ENCODE measurements around the gene FFAR3.

FFAR3 gene

DNA sequence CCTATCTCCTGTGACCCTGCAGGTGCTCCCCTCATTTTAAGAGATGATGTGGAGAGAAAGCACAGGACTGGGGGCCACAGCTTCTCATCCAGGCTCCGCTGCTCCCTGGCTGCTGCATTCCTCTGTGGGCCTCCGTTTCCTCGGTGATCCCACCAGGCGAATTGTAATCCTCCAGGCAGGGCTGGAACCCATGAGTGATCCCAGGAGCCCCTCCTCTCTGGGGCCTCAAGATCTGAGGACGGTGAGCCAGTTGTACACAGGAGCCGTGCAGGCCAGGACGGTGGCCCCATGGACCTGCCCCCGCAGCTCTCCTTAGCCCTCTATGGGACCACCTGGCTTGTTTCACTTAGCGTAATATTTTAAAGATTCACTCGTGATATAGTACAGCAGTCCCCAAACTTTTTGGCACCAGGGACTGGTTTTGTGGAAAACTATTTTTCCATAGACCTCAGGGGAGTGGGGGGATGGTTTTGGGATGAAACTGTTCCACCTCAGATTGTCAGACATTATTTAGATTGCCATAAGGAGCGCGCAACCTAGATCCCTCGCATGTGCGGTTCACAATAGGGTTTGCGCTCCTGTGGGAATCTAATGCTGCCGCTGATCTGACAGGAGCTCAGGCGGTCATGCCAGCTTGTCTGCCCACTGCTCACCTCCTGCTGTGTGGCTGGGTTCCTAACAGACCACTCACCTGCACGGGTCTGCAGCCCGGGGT is 5.6 kb downstream of the FFAR3 start:
- H3F3A ChIP-seq (ENCODE audit: insufficient read depth, low read length) = no peaks in the 10 kb centered on the region
- no peaks in the 10 kb centered on the region for H4K20me1 ChIP-seq (ENCODE audit: insufficient read depth, low read length)
- TF ChIP-seq, protein P1, sequence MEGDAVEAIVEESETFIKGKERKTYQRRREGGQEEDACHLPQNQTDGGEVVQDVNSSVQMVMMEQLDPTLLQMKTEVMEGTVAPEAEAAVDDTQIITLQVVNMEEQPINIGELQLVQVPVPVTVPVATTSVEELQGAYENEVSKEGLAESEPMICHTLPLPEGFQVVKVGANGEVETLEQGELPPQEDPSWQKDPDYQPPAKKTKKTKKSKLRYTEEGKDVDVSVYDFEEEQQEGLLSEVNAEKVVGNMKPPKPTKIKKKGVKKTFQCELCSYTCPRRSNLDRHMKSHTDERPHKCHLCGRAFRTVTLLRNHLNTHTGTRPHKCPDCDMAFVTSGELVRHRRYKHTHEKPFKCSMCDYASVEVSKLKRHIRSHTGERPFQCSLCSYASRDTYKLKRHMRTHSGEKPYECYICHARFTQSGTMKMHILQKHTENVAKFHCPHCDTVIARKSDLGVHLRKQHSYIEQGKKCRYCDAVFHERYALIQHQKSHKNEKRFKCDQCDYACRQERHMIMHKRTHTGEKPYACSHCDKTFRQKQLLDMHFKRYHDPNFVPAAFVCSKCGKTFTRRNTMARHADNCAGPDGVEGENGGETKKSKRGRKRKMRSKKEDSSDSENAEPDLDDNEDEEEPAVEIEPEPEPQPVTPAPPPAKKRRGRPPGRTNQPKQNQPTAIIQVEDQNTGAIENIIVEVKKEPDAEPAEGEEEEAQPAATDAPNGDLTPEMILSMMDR (IDR thresholded peaks at IDR 0.05; ENCODE audit: low read length) = no peak
- no peak for TF ChIP-seq EZH2 (IDR thresholded peaks at IDR 0.05; ENCODE audit: borderline replicate concordance, low read length)
- no peak overlapping the region for H3K4me3 ChIP-seq (ENCODE audit: low read depth, low read length, poor library complexity, severe bottlenecking)
- H3K4me2 ChIP-seq (ENCODE audit: low read length) = no peak overlapping the region
- H3K27me3 ChIP-seq (ENCODE audit: insufficient read depth, low read length) = no peaks in the 10 kb centered on the region
- H3K36me3 ChIP-seq (ENCODE audit: insufficient read depth, low read length) = no peaks in the 10 kb centered on the region
- H3K27ac ChIP-seq (ENCODE audit: low read depth, low read length, poor library complexity, severe bottlenecking) = no peak overlapping the region
- no peak overlapping the region for H3K9ac ChIP-seq (ENCODE audit: low read length)
- H2AFZ ChIP-seq (ENCODE audit: low read length) = no peak overlapping the region
- H3K9me2 ChIP-seq (ENCODE audit: low read depth, low read length) = no peaks in the 10 kb centered on the region
- no peaks in the 10 kb centered on the region for H3K79me2 ChIP-seq (ENCODE audit: insufficient read depth, low read length)
- H3K4me1 ChIP-seq (ENCODE audit: insufficient read depth, low read length, severe bottlenecking) = no peaks in the 10 kb centered on the region
- no peaks in the 10 kb centered on the region for H3K9me3 ChIP-seq (ENCODE audit: low read length)

DNA sequence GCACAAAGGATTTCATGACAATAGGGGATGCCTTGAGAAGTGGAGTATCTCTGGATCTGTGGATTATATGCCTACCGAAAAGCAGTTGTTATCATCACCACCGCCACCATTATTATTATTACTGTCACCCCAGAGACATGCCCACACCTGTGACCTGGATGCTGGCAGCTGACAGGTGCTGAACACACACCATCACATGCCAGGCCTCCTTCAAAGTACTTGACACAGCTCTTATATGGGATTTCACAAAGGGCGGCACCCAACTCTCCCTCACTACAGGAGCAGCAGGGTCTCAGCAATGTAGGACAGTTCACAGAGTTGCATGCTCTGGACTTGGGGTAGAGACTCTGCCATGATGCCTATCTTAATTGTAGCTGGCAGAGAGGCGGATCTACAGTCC is 7.0 kb downstream of the FFAR3 start:
- no peaks in the 10 kb centered on the region for H3K4me1 ChIP-seq (ENCODE audit: insufficient read depth, low read length, severe bottlenecking)
- no peaks in the 10 kb centered on the region for H3K79me2 ChIP-seq (ENCODE audit: insufficient read depth, low read length)
- H3K27me3 ChIP-seq (ENCODE audit: insufficient read depth, low read length) = no peaks in the 10 kb centered on the region
- H3K36me3 ChIP-seq (ENCODE audit: insufficient read depth, low read length) = no peaks in the 10 kb centered on the region
- no peaks in the 10 kb centered on the region for H3K9me2 ChIP-seq (ENCODE audit: low read depth, low read length)
- H3K9me3 ChIP-seq (ENCODE audit: low read length) = no peaks in the 10 kb centered on the region
- H3K27ac ChIP-seq (ENCODE audit: low read depth, low read length, poor library complexity, severe bottlenecking) = no peak overlapping the region
- no peak overlapping the region for H3K9ac ChIP-seq (ENCODE audit: low read length)
- H3K4me3 ChIP-seq (ENCODE audit: low read depth, low read length, poor library complexity, severe bottlenecking) = no peak overlapping the region
- no peak overlapping the region for H2AFZ ChIP-seq (ENCODE audit: low read length)
- no peak overlapping the region for H3K4me2 ChIP-seq (ENCODE audit: low read length)
- TF ChIP-seq, protein P1 (IDR thresholded peaks at IDR 0.05; ENCODE audit: low read length) = no peak
- TF ChIP-seq EZH2 (IDR thresholded peaks at IDR 0.05; ENCODE audit: borderline replicate concordance, low read length) = no peak
- H3F3A ChIP-seq (ENCODE audit: insufficient read depth, low read length) = no peaks in the 10 kb centered on the region
- H4K20me1 ChIP-seq (ENCODE audit: insufficient read depth, low read length) = no peaks in the 10 kb centered on the region

DNA sequence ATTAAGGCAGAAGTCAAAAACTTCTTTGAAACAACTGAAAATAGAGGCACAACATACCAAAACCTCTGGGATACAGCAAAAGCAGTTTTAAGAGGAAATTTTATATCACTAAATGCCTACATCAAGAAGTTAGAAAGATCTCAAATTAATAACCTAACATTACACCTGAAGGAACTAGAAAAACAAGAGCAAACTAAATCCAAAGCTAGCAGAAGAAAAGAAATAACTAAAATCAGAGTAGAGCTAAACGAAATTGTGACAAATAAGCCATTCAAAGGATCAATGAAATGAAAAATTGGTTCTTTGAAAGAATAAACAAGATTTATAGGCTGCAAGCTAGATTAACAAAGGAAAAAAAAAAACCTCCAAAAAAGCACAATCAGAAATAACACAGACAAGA is 10.1 kb downstream of the FFAR3 start:
- Histone ChIP-seq H3K4me1 (ENCODE audit: insufficient read depth, low read length, severe bottlenecking) (no peaks in the 10 kb centered on the region), H3K4me3 (ENCODE audit: low read depth, low read length, poor library complexity, severe bottlenecking) (no peak overlapping the region), H3K4me2 (ENCODE audit: low read length) (no peak overlapping the region), H3K27me3 (ENCODE audit: insufficient read depth, low read length) (no peaks in the 10 kb centered on the region), H3K36me3 (ENCODE audit: insufficient read depth, low read length) (no peaks in the 10 kb centered on the region), H3F3A (ENCODE audit: insufficient read depth, low read length) (no peaks in the 10 kb centered on the region), H3K9ac (ENCODE audit: low read length) (no peak overlapping the region), H3K27ac (ENCODE audit: low read depth, low read length, poor library complexity, severe bottlenecking) (no peak overlapping the region), H3K9me3 (ENCODE audit: low read length) (no peaks in the 10 kb centered on the region), H2AFZ (ENCODE audit: low read length) (no peak overlapping the region), H3K79me2 (ENCODE audit: insufficient read depth, low read length) (no peaks in the 10 kb centered on the region), H4K20me1 (ENCODE audit: insufficient read depth, low read length) (no peaks in the 10 kb centered on the region), H3K9me2 (ENCODE audit: low read depth, low read length) (no peaks in the 10 kb centered on the region)
- TF ChIP-seq EZH2 (IDR thresholded peaks at IDR 0.05; ENCODE audit: borderline replicate concordance, low read length) = no peak
- TF ChIP-seq, protein P1 (IDR thresholded peaks at IDR 0.05; ENCODE audit: low read length) = no peak

All from OCI-LY1 (cell line).